Suprapubic skin (tissue), 4 donors: ENCODE measurements around the gene CORO2A. TPM values are rescaled to one million over a fixed set of nuclear protein-coding genes. Genes with fewer than 3 reads are reported as not detected.

Source experiments
- DNase-seq, 2 donors: peaks; one replicate each; pipeline ENCODE4 v3.0.0-alpha.2; 2019; ENCODE audit warnings: low spot score in 2 of 2
- H3K27ac ChIP-seq: fragments of 200-600 bp; sonication (generic); one replicate; pipeline ENCODE4 v1.5.1; 2019
- H3K27me3 ChIP-seq: fragments of 200-600 bp; sonication (generic); one replicate; pipeline ENCODE4 v1.5.1; 2019
- H3K36me3 ChIP-seq: fragments of 200-600 bp; sonication (generic); one replicate; pipeline ENCODE4 v1.5.1; 2019
- H3K4me1 ChIP-seq: fragments of 200-600 bp; sonication (generic); one replicate; pipeline ENCODE4 v1.5.1; 2019
- H3K4me3 ChIP-seq: fragments of 200-600 bp; sonication (generic); one replicate; pipeline ENCODE4 v1.5.1; 2019; ENCODE audit warnings: mild to moderate bottlenecking
- H3K9me3 ChIP-seq: fragments of 200-600 bp; sonication (generic); one replicate; pipeline ENCODE4 v1.5.1; 2019
- CTCF ChIP-seq, 2 donors: fragments of 200-600 bp in 1 of 2; fragments of 450-650 bp in 1 of 2; sonication (generic) in 1 of 2; IDR thresholded peaks; one replicate each; pipeline ENCODE4 v1.5.1; 2016 to 2019; ENCODE audit warnings: antibody characterized with exemption in 2 of 2, mild to moderate bottlenecking in 1 of 2, moderate library complexity in 1 of 2
- EP300 ChIP-seq: sonication (generic); formaldehyde crosslinking; IDR thresholded peaks from one replicate; pipeline ENCODE4 v1.6.1; 2017; ENCODE audit warnings: antibody characterized with exemption
- POLR2A ChIP-seq, 2 donors: fragments of 450-650 bp; IDR thresholded peaks; one replicate each; pipeline ENCODE4 v1.6.1; 2017; ENCODE audit warnings: antibody characterized with exemption in 2 of 2, mild to moderate bottlenecking in 2 of 2, moderate library complexity in 2 of 2
- POLR2AphosphoS5 ChIP-seq, 3 donors: sonication (generic); formaldehyde crosslinking; IDR thresholded peaks; one replicate each; pipeline ENCODE4 v1.6.1; 2017; ENCODE audit warnings: antibody characterized with exemption in 3 of 3
- WGBS: methylation state at CpG from one replicate; pipeline ENCODE4 v1.1.5; 2018; 5-methylcytosine and 5-hydroxymethylcytosine counted together
- total RNA-seq, 4 donors: library from RNA; depleted of rRNA; stranded (reverse); fragments of >200 nt; gene quantifications; one replicate each; pipeline ENCODE4 v1.1.0, GENCODE V29; 2016

Gene CORO2A
- total RNA-seq, 4 donors from 2014 or later = 17.5 to 25.0 (median 19.9) TPM

DNA sequence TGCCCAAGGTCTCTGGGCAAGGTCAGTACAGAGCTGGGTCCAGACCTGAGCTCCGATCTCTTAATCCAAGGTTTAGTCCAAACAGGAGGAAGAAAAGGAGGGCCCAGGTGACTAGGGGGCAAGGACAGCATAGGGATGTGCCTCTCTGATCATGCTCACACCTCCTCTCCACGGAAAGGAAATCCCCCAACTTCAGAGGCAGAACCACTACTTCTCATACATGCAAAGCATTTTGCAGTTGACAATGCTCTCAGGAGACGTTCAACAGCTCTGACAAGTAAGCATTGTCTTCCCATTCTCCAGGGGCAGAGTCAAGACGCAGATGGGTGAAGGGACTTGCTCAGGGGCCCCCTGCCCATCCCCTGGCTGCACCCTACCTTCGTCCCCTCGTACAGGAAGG is 8.7 kb upstream of the CORO2A start:
- 83% methylated on average over 6 of the region's 6 CpGs for WGBS
- no peaks in the 10 kb centered on the region for H3K9me3 ChIP-seq
- no peak overlapping the region for H3K27ac ChIP-seq
- no peak for TF ChIP-seq CTCF (IDR thresholded peaks at IDR 0.05)
- no peak for TF ChIP-seq POLR2AphosphoS5 (IDR thresholded peaks at IDR 0.05)
- no peak for TF ChIP-seq EP300
- TF ChIP-seq POLR2A (IDR thresholded peaks at IDR 0.05) = no peak
- no peak for DNase-seq
- peaks cover 36% of the 10 kb centered on the region for H3K36me3 ChIP-seq
- no peaks in the 10 kb centered on the region for H3K27me3 ChIP-seq
- H3K4me3 ChIP-seq = no peak overlapping the region
- peaks cover 7% of the 10 kb centered on the region for H3K4me1 ChIP-seq

GRCh38 chr9:98199388-98200033 is 7.1 kb upstream of the CORO2A start:
- 95% methylated on average over 20 of the region's 20 CpGs for WGBS
- no peak for TF ChIP-seq EP300
- TF ChIP-seq POLR2A (IDR thresholded peaks at IDR 0.05) = no peak
- no peak for TF ChIP-seq CTCF (IDR thresholded peaks at IDR 0.05)
- no peak for TF ChIP-seq POLR2AphosphoS5 (IDR thresholded peaks at IDR 0.05)
- H3K27me3 ChIP-seq = no peaks in the 10 kb centered on the region
- no peak overlapping the region for H3K4me3 ChIP-seq
- no peaks in the 10 kb centered on the region for H3K9me3 ChIP-seq
- H3K36me3 ChIP-seq = peaks cover 36% of the 10 kb centered on the region
- no peaks in the 10 kb centered on the region for H3K4me1 ChIP-seq
- no peak overlapping the region for H3K27ac ChIP-seq
- no peak for DNase-seq

DNA sequence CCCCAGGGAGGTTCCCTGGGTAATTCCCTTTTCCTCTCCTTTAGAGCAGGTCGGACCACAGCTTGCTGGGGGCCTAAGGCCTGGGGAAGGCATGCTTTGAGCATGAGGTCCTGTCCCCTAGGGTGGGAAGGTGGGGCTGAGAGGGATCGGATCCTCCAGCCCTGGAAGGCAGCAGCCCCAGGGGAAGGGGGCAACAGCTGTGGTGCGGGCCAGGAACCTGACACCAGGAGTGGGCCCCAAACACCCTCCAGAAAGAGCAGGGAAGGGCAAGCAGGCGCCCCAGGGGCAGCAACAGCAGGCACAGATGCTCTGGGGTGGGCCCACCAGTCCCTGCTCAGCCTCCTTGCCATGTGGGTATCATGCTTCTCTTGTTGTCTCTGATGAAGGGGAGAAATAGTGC is 3.2 kb upstream of the CORO2A start:
- peaks cover 18% of the 10 kb centered on the region for H3K4me1 ChIP-seq
- WGBS = 75% methylated on average over 3 of the region's 4 CpGs

GRCh38 chr9:98193336-98193944 is 1.0 kb upstream of the CORO2A start:
- WGBS = 59% methylated on average over 8 of the region's 8 CpGs
- H3K27me3 ChIP-seq = no peaks in the 10 kb centered on the region
- no peak for DNase-seq
- peak overlapping the region; percentile 79 for H3K4me3 ChIP-seq
- peaks cover 2% of the 10 kb centered on the region for H3K36me3 ChIP-seq
- H3K27ac ChIP-seq = peak overlapping the region; percentile 84
- TF ChIP-seq POLR2AphosphoS5 (IDR thresholded peaks at IDR 0.05) (no peak), POLR2A (IDR thresholded peaks at IDR 0.05) (no peak), CTCF (IDR thresholded peaks at IDR 0.05) (no peak), EP300 (no peak)
- H3K9me3 ChIP-seq = no peaks in the 10 kb centered on the region
- peaks cover 18% of the 10 kb centered on the region for H3K4me1 ChIP-seq

More for the DNA sequence above, 3.2 kb upstream of the CORO2A start:
- H3K36me3 ChIP-seq = peaks cover 18% of the 10 kb centered on the region
- H3K27ac ChIP-seq = no peak overlapping the region
- H3K27me3 ChIP-seq = no peaks in the 10 kb centered on the region
- H3K9me3 ChIP-seq = no peaks in the 10 kb centered on the region
- TF ChIP-seq EP300 (no peak), POLR2AphosphoS5 (IDR thresholded peaks at IDR 0.05) (no peak), POLR2A (IDR thresholded peaks at IDR 0.05) (no peak), CTCF (IDR thresholded peaks at IDR 0.05) (no peak)
- DNase-seq = no peak
- no peak overlapping the region for H3K4me3 ChIP-seq

DNA sequence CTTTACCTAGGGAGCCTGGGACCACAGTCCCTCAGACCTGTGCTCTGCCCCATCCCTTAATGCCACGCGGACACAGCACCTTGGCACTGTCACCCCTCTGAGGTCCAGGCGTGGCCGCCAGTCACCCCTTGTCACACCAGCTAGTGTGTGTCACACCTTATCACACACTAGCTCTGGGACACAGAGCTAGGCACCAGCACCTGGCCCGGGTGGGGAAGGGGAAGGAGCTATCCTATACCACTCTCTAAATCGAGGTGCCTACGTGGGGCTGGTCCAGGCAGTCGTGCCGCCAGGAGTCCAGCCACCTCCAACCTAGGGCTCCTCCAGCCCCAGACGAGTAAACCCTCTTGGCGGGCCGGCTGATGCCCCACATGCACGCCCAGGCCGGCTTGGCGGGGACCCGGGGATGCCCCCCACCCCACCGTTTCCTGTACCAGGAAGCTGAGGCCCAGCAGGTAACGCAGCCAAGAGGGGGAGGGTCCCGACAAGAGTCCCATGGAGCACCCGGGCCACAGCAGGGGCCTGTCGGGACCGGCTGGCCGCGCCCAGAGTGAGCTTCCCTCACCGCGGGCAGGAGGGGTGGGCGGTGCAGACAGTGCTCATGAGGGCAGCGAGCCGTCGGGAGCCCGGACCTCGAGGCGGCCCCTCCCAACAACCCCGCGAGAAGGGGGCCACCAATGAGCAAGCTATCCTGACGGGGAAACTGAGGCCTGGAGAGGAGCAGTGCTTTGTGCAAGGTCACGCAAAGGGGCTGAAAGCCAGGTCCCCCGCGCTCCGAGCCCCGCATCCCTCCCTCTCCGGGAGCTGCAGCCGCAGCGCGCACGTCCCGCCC is 550 bp downstream of the CORO2A start:
- no peak for TF ChIP-seq CTCF (IDR thresholded peaks at IDR 0.05)
- no peak for TF ChIP-seq POLR2AphosphoS5 (IDR thresholded peaks at IDR 0.05)
- TF ChIP-seq POLR2A (IDR thresholded peaks at IDR 0.05) = no peak
- TF ChIP-seq EP300 = no peak
- no peaks in the 10 kb centered on the region for H3K9me3 ChIP-seq
- no peak for DNase-seq
- peak overlapping the region; percentile 84 for H3K27ac ChIP-seq
- peak overlapping the region; percentile 79 for H3K4me3 ChIP-seq
- no peaks in the 10 kb centered on the region for H3K27me3 ChIP-seq
- 19% methylated on average over 12 of the region's 47 CpGs for WGBS
- peaks cover 18% of the 10 kb centered on the region for H3K4me1 ChIP-seq
- H3K36me3 ChIP-seq = no peaks in the 10 kb centered on the region
